ENCODE results near the gene SLC6A17. TPM values are rescaled to one million over a fixed set of nuclear protein-coding genes. Genes with fewer than 3 reads are reported as not detected.
A peak's percentile ranks its signal among the peaks of the same experiment; 100 is the strongest.

SLC6A17 gene
- total RNA-seq, 2 donors from 2014 or later = 0.41 to 2.2 TPM

DNA sequence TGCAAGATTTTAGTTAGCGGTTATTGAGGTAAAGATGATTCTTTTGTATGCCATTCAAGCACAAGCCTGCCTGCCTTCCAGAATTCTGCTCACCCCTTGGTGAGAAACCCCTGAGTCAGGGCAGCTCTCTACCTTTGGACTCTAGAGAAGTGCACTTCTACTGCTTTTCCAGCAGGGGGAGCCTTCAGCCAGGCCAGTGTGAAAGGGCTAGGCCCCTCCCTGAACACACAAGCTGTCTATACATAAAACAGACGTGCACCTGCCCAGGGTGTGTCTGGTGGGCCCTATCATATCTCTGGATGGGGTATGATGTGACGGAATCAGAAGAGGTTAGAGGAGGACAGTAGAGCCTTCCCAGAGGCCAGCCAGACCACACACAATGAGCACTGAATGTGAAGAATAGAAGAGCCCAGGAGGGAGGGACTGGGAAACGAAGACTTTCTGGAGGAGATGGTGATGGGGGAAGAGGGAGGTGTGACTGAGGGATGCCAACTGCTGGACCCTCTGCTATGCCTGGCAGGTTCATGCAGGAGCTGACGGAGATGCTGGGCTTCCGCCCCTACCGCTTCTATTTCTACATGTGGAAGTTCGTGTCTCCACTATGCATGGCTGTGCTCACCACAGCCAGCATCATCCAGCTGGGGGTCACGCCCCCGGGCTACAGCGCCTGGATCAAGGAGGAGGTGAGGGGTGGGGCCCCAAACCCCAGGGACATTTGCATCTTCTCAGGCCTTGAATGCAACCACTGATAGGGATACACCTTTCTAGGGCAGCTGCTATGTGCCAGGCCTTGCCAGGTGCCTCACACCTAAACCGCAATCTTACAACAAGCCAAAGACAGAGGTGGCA lies 46.8 kb downstream of the SLC6A17 start:
- no peaks in the 10 kb centered on the region for H3K36me3 ChIP-seq
- 65% methylated on average over 12 of the region's 12 CpGs for WGBS
- H3K9me3 ChIP-seq = no peaks in the 10 kb centered on the region
- no peaks in the 10 kb centered on the region for H3K27me3 ChIP-seq (replicated peaks; ENCODE audit: insufficient read depth)
- TF ChIP-seq POLR2AphosphoS5 (IDR thresholded peaks at IDR 0.05) (no peak), CTCF (IDR thresholded peaks at IDR 0.05) (peak; percentile 60 to 77 (median 62)), POLR2A (IDR thresholded peaks at IDR 0.05) (no peak)
- H3K27ac ChIP-seq = no peak overlapping the region
- no peak overlapping the region for H3K4me3 ChIP-seq
- no peaks in the 10 kb centered on the region for H3K4me1 ChIP-seq (replicated peaks)
- no peak for DNase-seq (ENCODE audit: low spot score)
- intact Hi-C loops (cut with DNase I) = no loop called here

DNA sequence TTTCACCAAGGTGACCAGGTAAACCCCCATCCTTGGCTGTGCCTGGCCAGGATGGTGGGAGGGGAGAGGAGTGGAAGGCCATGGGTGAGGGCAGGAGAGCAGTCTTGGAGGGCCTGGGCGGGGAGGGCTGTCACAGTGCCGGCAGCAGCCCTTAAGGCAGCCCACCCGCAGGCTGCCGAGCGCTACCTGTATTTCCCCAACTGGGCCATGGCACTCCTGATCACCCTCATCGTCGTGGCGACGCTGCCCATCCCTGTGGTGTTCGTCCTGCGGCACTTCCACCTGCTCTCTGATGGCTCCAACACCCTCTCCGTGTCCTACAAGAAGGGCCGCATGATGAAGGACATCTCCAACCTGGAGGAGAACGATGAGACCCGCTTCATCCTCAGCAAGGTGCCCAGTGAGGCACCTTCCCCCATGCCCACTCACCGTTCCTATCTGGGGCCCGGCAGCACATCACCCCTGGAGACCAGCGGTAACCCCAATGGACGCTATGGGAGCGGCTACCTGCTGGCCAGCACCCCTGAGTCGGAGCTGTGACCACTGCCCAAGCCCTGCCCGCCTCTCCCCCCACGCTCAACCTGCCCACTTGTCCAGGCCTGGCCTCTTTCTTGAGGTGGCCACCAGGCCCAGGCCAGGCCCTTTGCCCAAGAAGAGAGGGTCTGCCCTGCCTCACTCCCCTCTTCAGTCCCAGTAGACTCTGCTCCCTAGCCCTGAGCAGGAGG lies 47.8 kb downstream of the SLC6A17 start:
- Histone ChIP-seq H3K4me1 (replicated peaks) (no peaks in the 10 kb centered on the region), H3K9me3 (no peaks in the 10 kb centered on the region), H3K4me3 (no peak overlapping the region), H3K36me3 (no peaks in the 10 kb centered on the region), H3K27ac (no peak overlapping the region), H3K27me3 (replicated peaks; ENCODE audit: insufficient read depth) (no peaks in the 10 kb centered on the region)
- DNase-seq (ENCODE audit: low spot score) = no peak
- intact Hi-C loops (cut with DNase I) = no loop called here
- TF ChIP-seq POLR2AphosphoS5 (IDR thresholded peaks at IDR 0.05) (no peak), CTCF (IDR thresholded peaks at IDR 0.05) (no peak), POLR2A (IDR thresholded peaks at IDR 0.05) (no peak)
- WGBS = 94% methylated on average over 23 of the region's 23 CpGs

GRCh38 chr1:110198746-110199145 lies 48.5 kb downstream of the SLC6A17 start:
- 91% methylated on average over 2 of the region's 2 CpGs for WGBS
- no peaks in the 10 kb centered on the region for H3K4me1 ChIP-seq (replicated peaks)
- TF ChIP-seq CTCF (IDR thresholded peaks at IDR 0.05) (no peak), POLR2AphosphoS5 (IDR thresholded peaks at IDR 0.05) (no peak), POLR2A (IDR thresholded peaks at IDR 0.05) (no peak)
- H3K27ac ChIP-seq = no peak overlapping the region
- no peaks in the 10 kb centered on the region for H3K9me3 ChIP-seq
- intact Hi-C loops (cut with DNase I) = no loop called here
- H3K36me3 ChIP-seq = no peaks in the 10 kb centered on the region
- no peak overlapping the region for H3K4me3 ChIP-seq
- H3K27me3 ChIP-seq (replicated peaks; ENCODE audit: insufficient read depth) = no peaks in the 10 kb centered on the region
- DNase-seq (ENCODE audit: low spot score) = no peak

GRCh38 chr1:110200190-110200589 lies 49.9 kb downstream of the SLC6A17 start:
- peaks cover 2% of the 10 kb centered on the region for H3K4me1 ChIP-seq (replicated peaks)
- H3K27ac ChIP-seq = no peak overlapping the region
- H3K4me3 ChIP-seq = no peak overlapping the region
- H3K9me3 ChIP-seq = no peaks in the 10 kb centered on the region
- no peak for DNase-seq (ENCODE audit: low spot score)
- TF ChIP-seq POLR2A (IDR thresholded peaks at IDR 0.05) = no peak
- TF ChIP-seq CTCF (IDR thresholded peaks at IDR 0.05) = no peak
- TF ChIP-seq POLR2AphosphoS5 (IDR thresholded peaks at IDR 0.05) = no peak
- no peaks in the 10 kb centered on the region for H3K27me3 ChIP-seq (replicated peaks; ENCODE audit: insufficient read depth)
- no peaks in the 10 kb centered on the region for H3K36me3 ChIP-seq
- intact Hi-C loops (cut with DNase I) = loop anchor here (5.0 kb wide), 1 partner anchor 297 kb away; no protein-coding TSS in a partner anchor
- 36% methylated on average over 2 of the region's 2 CpGs for WGBS

Measured in prostate gland (tissue), 2 donors.